GM23248 (cell line): Measurements from ENCODE around the gene RPS16. TPM values are rescaled to one million over a fixed set of nuclear protein-coding genes. Genes with fewer than 3 reads are reported as not detected.

Experiments
- DNase-seq: peaks from one replicate; pipeline ENCODE4 v3.0.0-alpha.2; 2015
- H2AFZ ChIP-seq: fragments of 200-600 bp; sonication (generic); 2 replicates; pipeline ENCODE4 v1.6.1; 2016; ENCODE audit warnings: antibody characterized with exemption
- H3F3A ChIP-seq: fragments of 200-600 bp; sonication (generic); 2 replicates; pipeline ENCODE4 v1.6.1; 2016; ENCODE audit warnings: mild to moderate bottlenecking, antibody characterized with exemption, mixed run types; ENCODE audit not compliant: insufficient read depth
- H3K27ac ChIP-seq: fragments of 200-600 bp; sonication (generic); 2 replicates; pipeline ENCODE4 v1.5.1; 2016; ENCODE audit warnings: mild to moderate bottlenecking
- H3K27me3 ChIP-seq: fragments of 200-600 bp; sonication (generic); replicated peaks from 2 replicates; pipeline ENCODE4 v1.6.1; 2016; ENCODE audit warnings: mild to moderate bottlenecking; ENCODE audit not compliant: insufficient read depth
- H3K36me3 ChIP-seq: fragments of 200-600 bp; sonication (generic); 2 replicates; pipeline ENCODE4 v1.6.1; 2016; ENCODE audit warnings: low read depth, mild to moderate bottlenecking
- H3K4me1 ChIP-seq: fragments of 200-600 bp; sonication (generic); 2 replicates; pipeline ENCODE4 v1.6.1; 2016; ENCODE audit warnings: mild to moderate bottlenecking; ENCODE audit not compliant: insufficient read depth
- H3K4me2 ChIP-seq: fragments of 200-600 bp; sonication (generic); one replicate; pipeline ENCODE4 v1.6.1; 2016; ENCODE audit warnings: mild to moderate bottlenecking; ENCODE audit not compliant: unreplicated experiment
- H3K4me3 ChIP-seq: fragments of 200-600 bp; sonication (generic); 2 replicates; pipeline ENCODE4 v1.5.1; 2016; ENCODE audit warnings: mild to moderate bottlenecking
- H3K79me2 ChIP-seq: fragments of 200-600 bp; sonication (generic); 2 replicates; pipeline ENCODE4 v1.6.1; 2016; ENCODE audit warnings: mild to moderate bottlenecking; ENCODE audit not compliant: insufficient read depth
- H3K9ac ChIP-seq: fragments of 200-600 bp; sonication (generic); 2 replicates; pipeline ENCODE4 v1.6.1; 2016; ENCODE audit warnings: mild to moderate bottlenecking
- H3K9me2 ChIP-seq: fragments of 200-600 bp; sonication (generic); 2 replicates; pipeline ENCODE4 v1.6.1; 2016; ENCODE audit warnings: mixed run types, mild to moderate bottlenecking, moderate library complexity; ENCODE audit not compliant: insufficient read depth
- H3K9me3 ChIP-seq: fragments of 200-600 bp; sonication (generic); one replicate; pipeline ENCODE4 v1.6.1; 2017; ENCODE audit warnings: low read depth
- H4K20me1 ChIP-seq: fragments of 200-600 bp; sonication (generic); 2 replicates; pipeline ENCODE4 v1.6.0; 2016; ENCODE audit not compliant: insufficient read depth
- EZH2 ChIP-seq: fragments of 200-600 bp; sonication (generic); IDR thresholded peaks from 2 replicates; pipeline ENCODE4 v1.6.1; 2018; ENCODE audit warnings: antibody characterized with exemption, mild to moderate bottlenecking; ENCODE audit not compliant: insufficient read depth, poor library complexity, severe bottlenecking
- EZH2phosphoT487 ChIP-seq: fragments of 200-600 bp; sonication (generic); IDR thresholded peaks from 2 replicates; pipeline ENCODE4 v1.6.1; 2018; ENCODE audit warnings: antibody characterized with exemption, moderate library complexity, mild to moderate bottlenecking, low read depth; ENCODE audit not compliant: insufficient read depth
- WGBS, 2 experiments: methylation state at CpG; one replicate each; pipeline ENCODE4 v1.1.6; 2015 to 2017; ENCODE audit warnings: low lambda C conversion rate in 2 of 2, low coverage in 1 of 2; ENCODE audit errors: missing lambda C conversion rate in 2 of 2; 5-methylcytosine and 5-hydroxymethylcytosine counted together
- in situ Hi-C: fragments of 300-500 bp; cut with MboI; formaldehyde crosslinking; loops from 2 replicates; pipeline ENCODE4 v1.15.0; 2020
- polyA plus RNA-seq: library from polyadenylated mRNA; unstranded; fragments of >200 nt; fragmentation: Nextera tagmentation; extraction: Ambion mirVana; gene quantifications from 2 replicates; pipeline ENCODE4 v1.2.1, GENCODE V29; 2016
- total RNA-seq: library from RNA; depleted of rRNA; stranded (reverse); fragments of >200 nt; shearing (Covaris generic); gene quantifications from 2 replicates; pipeline ENCODE4 v1.2.3, GENCODE V29; 2014

The RPS16 gene
- total and polyA plus RNA-seq, 2 experiments from 2014 or later, result 136 to 542 TPM

DNA sequence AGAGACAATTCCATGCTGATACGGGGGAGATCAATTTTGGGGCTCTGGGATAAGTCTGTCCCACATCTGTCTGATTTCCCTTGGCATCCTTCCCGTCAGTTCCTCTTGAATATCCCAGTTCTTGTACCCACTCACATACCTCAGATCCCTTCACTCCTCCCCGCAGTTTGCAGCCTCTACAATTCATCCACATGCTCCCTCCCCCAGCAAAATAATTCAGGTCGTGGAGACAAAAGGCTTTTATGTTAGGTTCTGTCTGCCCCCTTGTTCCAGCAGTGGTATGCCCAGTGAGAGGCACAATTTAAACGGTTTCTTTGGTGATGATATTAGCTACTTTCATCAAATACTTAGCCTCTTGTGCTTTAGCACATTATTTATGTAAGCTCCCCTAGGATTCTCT lies 9.6 kb downstream of the RPS16 start:
- Histone ChIP-seq H3K27ac (no peak overlapping the region), H3K4me2 (no peak overlapping the region)

GRCh38 chr19:39425744-39426143 lies 10.0 kb downstream of the RPS16 start:
- H4K20me1 ChIP-seq, result no peaks in the 10 kb centered on the region
- in situ Hi-C loops, result no loop called here

More for the DNA sequence above, 9.6 kb downstream of the RPS16 start:
- 35% methylated on average over 5 of the region's 5 CpGs for WGBS, 2 experiments
- H3K79me2 ChIP-seq, result no peaks in the 10 kb centered on the region
- in situ Hi-C loops, result no loop called here
- H3K9me2 ChIP-seq, result no peaks in the 10 kb centered on the region
- TF ChIP-seq EZH2phosphoT487, result no peak
- no peak for TF ChIP-seq EZH2
- no peak overlapping the region for H2AFZ ChIP-seq
- DNase-seq, result no peak
- H3K4me3 ChIP-seq, result no peak overlapping the region
- no peaks in the 10 kb centered on the region for H3K9me3 ChIP-seq
- peaks cover 17% of the 10 kb centered on the region for H3K4me1 ChIP-seq
- no peak overlapping the region for H3K9ac ChIP-seq
- H4K20me1 ChIP-seq, result no peaks in the 10 kb centered on the region
- H3K27me3 ChIP-seq, result no peaks in the 10 kb centered on the region
- peaks cover 56% of the 10 kb centered on the region for H3F3A ChIP-seq
- no peaks in the 10 kb centered on the region for H3K36me3 ChIP-seq

GRCh38 chr19:39424934-39425333 lies 10.8 kb downstream of the RPS16 start:
- DNase-seq, result no peak
- Histone ChIP-seq H3K4me2 (no peak overlapping the region), H3F3A (peaks cover 43% of the 10 kb centered on the region), H3K9me3 (no peaks in the 10 kb centered on the region), H3K9me2 (no peaks in the 10 kb centered on the region), H2AFZ (no peak overlapping the region), H3K79me2 (no peaks in the 10 kb centered on the region), H3K36me3 (no peaks in the 10 kb centered on the region), H3K4me1 (peaks cover 17% of the 10 kb centered on the region), H3K27me3 (no peaks in the 10 kb centered on the region), H3K9ac (no peak overlapping the region), H3K4me3 (no peak overlapping the region), H3K27ac (no peak overlapping the region), H4K20me1 (no peaks in the 10 kb centered on the region)
- 73 to 88% methylated on average over 4 to 16 of the region's 16 CpGs for WGBS, 2 experiments
- in situ Hi-C loops, result no loop called here
- TF ChIP-seq EZH2, result no peak
- TF ChIP-seq EZH2phosphoT487, result no peak

More at GRCh38 chr19:39425744-39426143, 10.0 kb downstream of the RPS16 start:
- Histone ChIP-seq H3K27me3 (no peaks in the 10 kb centered on the region), H3K9me2 (no peaks in the 10 kb centered on the region), H3F3A (peaks cover 51% of the 10 kb centered on the region), H2AFZ (no peak overlapping the region), H3K9me3 (no peaks in the 10 kb centered on the region), H3K4me1 (peaks cover 17% of the 10 kb centered on the region), H3K79me2 (no peaks in the 10 kb centered on the region), H3K27ac (no peak overlapping the region), H3K4me3 (no peak overlapping the region), H3K36me3 (no peaks in the 10 kb centered on the region), H3K4me2 (no peak overlapping the region), H3K9ac (no peak overlapping the region)
- 87 to 92% methylated on average over 7 of the region's 7 CpGs for WGBS, 2 experiments
- DNase-seq, result no peak
- TF ChIP-seq EZH2 (no peak), EZH2phosphoT487 (no peak)

DNA sequence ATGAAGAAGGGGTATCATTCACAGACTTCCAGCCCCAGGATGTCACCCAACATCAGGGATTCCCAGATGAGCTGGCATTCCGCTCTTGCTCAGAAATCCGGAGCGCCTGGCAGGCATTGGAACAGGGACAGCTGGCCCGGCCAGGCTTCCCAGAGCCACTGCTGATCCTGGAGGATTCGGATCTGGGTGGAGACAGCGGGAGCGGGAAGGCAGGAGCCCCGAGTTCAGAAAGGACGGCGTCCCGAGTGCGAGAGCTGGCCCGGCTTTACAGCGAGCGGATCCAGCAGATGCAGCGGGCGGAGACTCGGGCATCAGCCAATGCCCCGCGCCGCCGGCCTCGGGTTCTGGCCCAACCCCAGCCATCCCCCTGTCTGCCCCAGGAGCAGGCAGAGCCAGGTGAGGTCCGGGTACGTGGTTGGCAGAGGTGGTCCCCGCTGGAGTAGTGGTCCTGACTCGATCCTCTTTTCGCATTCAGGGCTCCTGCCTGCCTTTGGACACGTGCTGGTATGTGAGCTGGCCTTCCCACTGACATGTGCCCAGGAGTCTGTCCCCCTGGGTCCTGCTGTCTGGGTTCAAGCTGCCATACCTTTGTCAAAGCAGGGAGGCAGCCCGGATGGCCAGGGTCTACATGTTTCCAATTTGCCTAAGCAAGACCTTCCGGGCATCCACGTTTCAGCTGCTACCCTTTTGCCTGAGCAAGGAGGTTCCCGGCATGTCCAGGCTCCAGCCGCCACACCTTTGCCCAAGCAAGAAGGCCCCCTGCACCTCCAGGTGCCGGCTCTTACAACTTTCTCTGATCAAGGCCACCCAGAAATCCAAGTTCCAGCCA lies 12.3 kb downstream of the RPS16 start:
- no peaks in the 10 kb centered on the region for H3K9me2 ChIP-seq
- in situ Hi-C loops, result no loop called here
- H3K36me3 ChIP-seq, result peaks cover 6% of the 10 kb centered on the region; the same call in 1 of the 2 replicates
- H3K9me3 ChIP-seq, result no peaks in the 10 kb centered on the region
- TF ChIP-seq EZH2 (no peak), EZH2phosphoT487 (no peak)
- no peaks in the 10 kb centered on the region for H4K20me1 ChIP-seq
- H3K9ac ChIP-seq, result no peak overlapping the region
- H3K4me2 ChIP-seq, result no peak overlapping the region
- H3K4me1 ChIP-seq, result peaks cover 9% of the 10 kb centered on the region
- no peaks in the 10 kb centered on the region for H3K79me2 ChIP-seq
- DNase-seq, result no peak
- H3K27me3 ChIP-seq, result no peaks in the 10 kb centered on the region
- 88 to 90% methylated on average over 34 to 35 of the region's 35 CpGs for WGBS, 2 experiments
- peaks cover 29% of the 10 kb centered on the region for H3F3A ChIP-seq
- no peak overlapping the region for H3K27ac ChIP-seq
- no peak overlapping the region for H2AFZ ChIP-seq
- H3K4me3 ChIP-seq, result no peak overlapping the region
